ENCODE measurements around the gene SHISA9. TPM values are rescaled to one million over a fixed set of nuclear protein-coding genes. Genes with fewer than 3 reads are reported as not detected.

Gene SHISA9
- total RNA-seq, 1 experiment from 2014 or later = not detected

DNA sequence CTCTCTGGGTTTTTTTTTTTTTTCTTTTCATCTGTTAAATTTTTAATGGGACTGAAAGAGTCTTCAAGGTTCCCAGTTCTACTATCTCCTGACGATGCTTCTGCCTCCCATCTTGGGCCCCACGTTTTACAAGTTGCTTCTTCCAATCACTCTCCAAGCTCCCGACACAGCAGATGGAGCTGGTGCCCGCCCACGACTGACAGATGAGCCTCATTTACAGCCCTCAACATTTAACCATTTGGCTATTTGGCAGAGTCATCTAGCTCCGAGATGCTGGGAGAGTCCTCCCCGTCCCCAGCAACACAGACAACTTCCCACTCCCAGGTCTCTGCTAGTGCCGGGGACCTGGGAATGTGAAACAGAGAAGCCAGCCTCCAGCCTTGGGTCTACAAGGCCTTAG, 276.9 kb downstream of the SHISA9 start (continued):
- TF ChIP-seq, protein P1, sequence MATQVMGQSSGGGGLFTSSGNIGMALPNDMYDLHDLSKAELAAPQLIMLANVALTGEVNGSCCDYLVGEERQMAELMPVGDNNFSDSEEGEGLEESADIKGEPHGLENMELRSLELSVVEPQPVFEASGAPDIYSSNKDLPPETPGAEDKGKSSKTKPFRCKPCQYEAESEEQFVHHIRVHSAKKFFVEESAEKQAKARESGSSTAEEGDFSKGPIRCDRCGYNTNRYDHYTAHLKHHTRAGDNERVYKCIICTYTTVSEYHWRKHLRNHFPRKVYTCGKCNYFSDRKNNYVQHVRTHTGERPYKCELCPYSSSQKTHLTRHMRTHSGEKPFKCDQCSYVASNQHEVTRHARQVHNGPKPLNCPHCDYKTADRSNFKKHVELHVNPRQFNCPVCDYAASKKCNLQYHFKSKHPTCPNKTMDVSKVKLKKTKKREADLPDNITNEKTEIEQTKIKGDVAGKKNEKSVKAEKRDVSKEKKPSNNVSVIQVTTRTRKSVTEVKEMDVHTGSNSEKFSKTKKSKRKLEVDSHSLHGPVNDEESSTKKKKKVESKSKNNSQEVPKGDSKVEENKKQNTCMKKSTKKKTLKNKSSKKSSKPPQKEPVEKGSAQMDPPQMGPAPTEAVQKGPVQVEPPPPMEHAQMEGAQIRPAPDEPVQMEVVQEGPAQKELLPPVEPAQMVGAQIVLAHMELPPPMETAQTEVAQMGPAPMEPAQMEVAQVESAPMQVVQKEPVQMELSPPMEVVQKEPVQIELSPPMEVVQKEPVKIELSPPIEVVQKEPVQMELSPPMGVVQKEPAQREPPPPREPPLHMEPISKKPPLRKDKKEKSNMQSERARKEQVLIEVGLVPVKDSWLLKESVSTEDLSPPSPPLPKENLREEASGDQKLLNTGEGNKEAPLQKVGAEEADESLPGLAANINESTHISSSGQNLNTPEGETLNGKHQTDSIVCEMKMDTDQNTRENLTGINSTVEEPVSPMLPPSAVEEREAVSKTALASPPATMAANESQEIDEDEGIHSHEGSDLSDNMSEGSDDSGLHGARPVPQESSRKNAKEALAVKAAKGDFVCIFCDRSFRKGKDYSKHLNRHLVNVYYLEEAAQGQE (IDR thresholded peaks at IDR 0.05; ENCODE audit: low read depth) = no peak
- TF ChIP-seq CBX3 (IDR thresholded peaks at IDR 0.05; ENCODE audit: low read depth) (no peak), SIN3A (IDR thresholded peaks at IDR 0.05; ENCODE audit: low read depth) (no peak), ELF1 (IDR thresholded peaks at IDR 0.05; ENCODE audit: borderline replicate concordance, low read depth) (no peak)
- TF ChIP-seq, protein P2, sequence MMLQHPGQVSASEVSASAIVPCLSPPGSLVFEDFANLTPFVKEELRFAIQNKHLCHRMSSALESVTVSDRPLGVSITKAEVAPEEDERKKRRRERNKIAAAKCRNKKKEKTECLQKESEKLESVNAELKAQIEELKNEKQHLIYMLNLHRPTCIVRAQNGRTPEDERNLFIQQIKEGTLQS (IDR thresholded peaks at IDR 0.05) = no peak

DNA sequence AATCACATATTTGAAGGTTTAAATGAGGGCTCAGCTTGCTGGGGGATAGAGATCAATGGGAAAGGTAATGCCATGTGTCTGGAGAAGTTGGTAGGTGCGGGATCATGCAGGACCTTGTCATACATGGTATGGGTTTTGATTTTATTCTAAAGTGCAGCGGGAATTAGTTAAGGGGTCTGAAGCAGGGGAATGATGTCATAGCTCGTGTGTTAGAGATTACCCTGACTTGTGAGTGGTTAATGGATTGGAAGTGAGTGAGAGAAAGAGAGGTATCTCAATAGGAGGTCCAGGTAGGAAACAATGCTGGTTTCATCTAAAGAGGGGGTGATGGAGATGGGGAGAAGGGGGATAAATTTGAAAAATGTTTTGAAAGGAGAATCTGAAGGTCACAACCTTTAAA, 280.0 kb downstream of the SHISA9 start:
- intact Hi-C loops (cut with micrococcal nuclease) = no loop called here
- Histone ChIP-seq H2AFZ (ENCODE audit: low read depth, low read length, poor library complexity, severe bottlenecking) (no peak overlapping the region), H3K27ac (ENCODE audit: low read depth, low read length) (no peak overlapping the region), H3K79me2 (ENCODE audit: insufficient read depth, low read length) (no peaks in the 10 kb centered on the region), H3K36me3 (ENCODE audit: control insufficient read depth in 1 of 2, insufficient read depth in 2 of 2, low read length in 2 of 2) (no peaks in the 10 kb centered on the region), H3K9ac (ENCODE audit: low read length) (no peak overlapping the region), H3K4me1 (ENCODE audit: control insufficient read depth in 1 of 2, insufficient read depth in 2 of 2, low read length in 2 of 2) (no peaks in the 10 kb centered on the region), H3K9me2 (ENCODE audit: insufficient read depth) (no peaks in the 10 kb centered on the region), H3K9me3 (ENCODE audit: control insufficient read depth in 1 of 2, insufficient read depth in 1 of 2, low read depth in 1 of 2, low read length in 2 of 2) (no peaks in the 10 kb centered on the region), H3K27me3 (ENCODE audit: insufficient read depth, low read length) (no peaks in the 10 kb centered on the region), H3K4me2 (ENCODE audit: low read length) (no peak overlapping the region), H3K4me3 (replicated peaks in 1 of 2; ENCODE audit: low read depth in 1 of 2, low read length in 2 of 2) (no peak overlapping the region), H4K20me1 (ENCODE audit: insufficient read depth) (no peaks in the 10 kb centered on the region)
- CTCF ChIA-PET = no interaction called here
- no TSS peak for BruUV-seq (replicated peaks)
- RAD21 ChIA-PET (ENCODE audit: low non-redundant PET in 1 of 2, low total read pairs in 2 of 2, uncharacterized antibody in 2 of 2, unreplicated experiment in 2 of 2) = no interaction called here
- no peak for ATAC-seq
- TF ChIP-seq, protein P2 (IDR thresholded peaks at IDR 0.05) = no peak
- TF ChIP-seq EZH2phosphoT487 (IDR thresholded peaks at IDR 0.05; ENCODE audit: borderline replicate concordance) (no peak), JUND (IDR thresholded peaks at IDR 0.05) (no peak), SIN3A (IDR thresholded peaks at IDR 0.05; ENCODE audit: low read depth) (no peak), POLR2A (IDR thresholded peaks at IDR 0.05; ENCODE audit: borderline replicate concordance, extremely low read depth, insufficient read depth, insufficient read length) (no peak), EGR1 (IDR thresholded peaks at IDR 0.05; ENCODE audit: low read depth) (no peak)
- TF ChIP-seq, protein P3, sequence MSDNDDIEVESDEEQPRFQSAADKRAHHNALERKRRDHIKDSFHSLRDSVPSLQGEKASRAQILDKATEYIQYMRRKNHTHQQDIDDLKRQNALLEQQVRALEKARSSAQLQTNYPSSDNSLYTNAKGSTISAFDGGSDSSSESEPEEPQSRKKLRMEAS (IDR thresholded peaks at IDR 0.05) = no peak
- no peak for DNase-seq (ENCODE audit: low read depth, low spot score)
- POLR2A ChIA-PET = no interaction called here
